ENCODE results near the gene FAT1. TPM values are rescaled to one million over a fixed set of nuclear protein-coding genes. Genes with fewer than 3 reads are reported as not detected.

FAT1 gene
- total RNA-seq, 2 experiments from 2014 or later: 0.05 TPM; not detected in 1

DNA sequence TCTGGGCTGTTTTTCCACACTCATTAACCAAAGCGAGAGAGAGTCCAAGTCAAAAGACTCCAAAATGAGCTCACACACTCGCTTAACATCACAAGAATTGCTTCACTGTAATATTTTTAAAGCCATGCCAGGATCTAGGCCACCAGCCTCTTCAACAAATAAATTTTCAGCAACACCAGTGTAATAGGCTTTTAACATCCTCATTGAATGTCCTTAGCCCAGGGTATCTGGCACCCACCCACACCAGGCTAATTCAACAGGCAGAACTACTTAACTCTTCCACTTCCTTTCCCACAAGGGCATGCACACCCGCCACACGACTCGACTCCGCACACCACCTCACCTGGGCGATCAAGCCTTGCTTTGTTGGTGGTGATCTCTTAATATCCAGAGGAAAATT, 34.2 kb downstream of the FAT1 start:
- ATAC-seq (no peak), DNase-seq (no peak)
- Mint-ChIP-seq H3K4me1 (no peaks in the 10 kb centered on the region), H3K4me3 (no peak overlapping the region), H3K9me3 (ENCODE audit: low read depth) (peaks cover 9% of the 10 kb centered on the region), H3K27ac (no peak overlapping the region), H3K36me3 (no peaks in the 10 kb centered on the region), H3K27me3 (no peaks in the 10 kb centered on the region)
- CTCF ChIA-PET: no interaction called here

DNA sequence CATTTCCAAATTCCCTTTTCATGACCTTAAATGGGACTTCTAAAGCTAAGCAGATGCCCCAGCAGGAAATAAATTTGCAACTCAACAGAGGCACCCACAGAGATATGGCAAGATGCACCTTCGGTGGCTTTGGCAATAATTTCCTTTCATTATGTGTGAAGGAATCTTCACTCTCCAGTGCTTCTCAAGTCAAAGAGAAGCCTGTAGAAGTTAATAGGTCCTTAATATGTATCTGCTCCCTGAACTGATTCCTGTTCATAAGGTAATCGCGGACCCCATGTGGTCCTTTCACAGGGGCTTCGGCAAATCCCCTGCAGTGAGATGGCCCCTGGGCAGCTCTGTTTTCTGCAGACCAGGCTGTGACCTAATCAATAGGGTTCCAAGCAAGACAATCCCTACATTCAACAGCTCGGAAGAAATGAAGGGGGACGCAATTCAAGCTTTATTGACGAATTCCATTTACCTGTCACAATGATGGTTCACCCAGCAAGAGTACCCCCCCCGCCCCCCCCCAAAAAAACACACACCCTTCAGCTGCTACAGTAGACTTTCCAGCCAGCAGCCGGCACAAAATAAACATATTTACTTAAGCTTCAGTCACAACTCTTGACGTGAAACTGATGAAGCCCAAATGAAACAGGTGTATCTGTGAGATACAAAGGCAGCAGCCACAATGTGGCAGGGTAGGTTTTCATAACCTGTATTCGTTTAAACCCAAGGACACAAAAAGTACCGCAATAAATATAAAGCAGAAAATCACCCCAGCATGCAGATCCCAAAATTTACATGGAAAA, 35.3 kb downstream of the FAT1 start:
- Mint-ChIP-seq H3K4me1 (no peaks in the 10 kb centered on the region), H3K9me3 (ENCODE audit: low read depth) (peaks cover 7% of the 10 kb centered on the region)
- no peak for ATAC-seq

DNA sequence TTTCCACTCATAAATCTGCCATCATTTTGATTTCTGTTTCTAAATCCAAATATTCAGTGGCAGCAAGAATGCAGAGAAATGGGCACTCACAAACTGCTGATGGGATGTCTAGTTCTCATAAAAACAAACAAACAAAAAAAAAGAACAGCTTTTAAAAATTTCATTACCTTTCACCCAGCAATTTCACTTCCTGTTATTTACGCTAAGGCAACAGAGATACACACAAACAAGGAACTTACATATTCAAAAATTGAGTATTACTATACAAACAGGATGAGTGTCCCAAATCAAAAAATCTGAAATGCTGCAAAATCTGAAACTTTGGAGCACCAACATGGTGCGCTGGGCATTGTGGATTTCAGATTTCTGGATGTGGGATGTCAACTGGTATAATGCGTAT, 36.4 kb downstream of the FAT1 start:
- CTCF ChIA-PET: no interaction called here
- ATAC-seq: no peak
- Mint-ChIP-seq H3K27me3 (no peaks in the 10 kb centered on the region), H3K36me3 (no peaks in the 10 kb centered on the region), H3K27ac (no peak overlapping the region), H3K9me3 (ENCODE audit: low read depth) (peaks cover 7% of the 10 kb centered on the region), H3K4me3 (no peak overlapping the region), H3K4me1 (no peaks in the 10 kb centered on the region)
- DNase-seq: no peak

More for the DNA sequence above, 35.3 kb downstream of the FAT1 start:
- no peaks in the 10 kb centered on the region for H3K27me3 Mint-ChIP-seq
- CTCF ChIA-PET: no interaction called here
- no peak for DNase-seq
- H3K27ac Mint-ChIP-seq: no peak overlapping the region
- H3K36me3 Mint-ChIP-seq: no peaks in the 10 kb centered on the region
- H3K4me3 Mint-ChIP-seq: no peak overlapping the region

DNA sequence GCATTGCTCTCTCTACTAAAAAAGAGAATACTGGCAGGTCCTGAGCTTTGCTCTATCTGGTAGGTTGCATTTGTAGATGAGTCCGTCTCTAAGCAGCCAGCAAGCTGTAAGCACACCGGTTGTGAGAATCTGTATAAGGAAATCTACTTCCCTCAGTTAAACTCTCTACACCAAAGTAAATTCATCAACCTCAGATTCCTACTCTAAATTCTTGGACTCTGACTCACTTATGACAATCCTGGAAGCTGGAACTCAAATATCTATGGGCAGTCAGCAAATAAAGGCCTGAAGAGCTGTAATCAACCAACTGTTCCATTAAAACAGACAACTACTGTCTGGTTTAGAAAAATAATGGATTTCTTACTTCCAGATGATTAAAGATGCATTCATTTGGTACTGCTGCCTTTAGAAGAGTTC, 37.9 kb downstream of the FAT1 start:
- Mint-ChIP-seq H3K27me3 (no peaks in the 10 kb centered on the region), H3K4me3 (no peak overlapping the region), H3K9me3 (ENCODE audit: low read depth) (peaks cover 9% of the 10 kb centered on the region), H3K4me1 (no peaks in the 10 kb centered on the region), H3K27ac (no peak overlapping the region), H3K36me3 (no peaks in the 10 kb centered on the region)
- ATAC-seq (no peak), DNase-seq (no peak)
- CTCF ChIA-PET: no interaction called here

- Mint-ChIP-seq H3K4me1 (no peaks in the 10 kb centered on the region), H3K4me3 (no peak overlapping the region), H3K36me3 (no peaks in the 10 kb centered on the region), H3K27ac (no peak overlapping the region), H3K9me3 (ENCODE audit: low read depth) (peaks cover 9% of the 10 kb centered on the region), H3K27me3 (no peaks in the 10 kb centered on the region)
- no peak for DNase-seq
- ATAC-seq: no peak
- CTCF ChIA-PET: no interaction called here
Observed at GRCh38 chr4:186684889-186685309, 38.8 kb downstream of the FAT1 start.

GRCh38 chr4:186684220-186684619, 39.4 kb downstream of the FAT1 start:
- Mint-ChIP-seq H3K4me1 (no peaks in the 10 kb centered on the region), H3K27ac (no peak overlapping the region), H3K9me3 (ENCODE audit: low read depth) (peaks cover 9% of the 10 kb centered on the region), H3K4me3 (no peak overlapping the region), H3K36me3 (no peaks in the 10 kb centered on the region), H3K27me3 (no peaks in the 10 kb centered on the region)
- no peak for ATAC-seq
- CTCF ChIA-PET: no interaction called here
- DNase-seq: no peak

- DNase-seq (no peak), ATAC-seq (no peak)
- CTCF ChIA-PET: no interaction called here
- no peaks in the 10 kb centered on the region for H3K27me3 Mint-ChIP-seq
- peaks cover 6% of the 10 kb centered on the region for H3K9me3 Mint-ChIP-seq (ENCODE audit: low read depth)
- H3K36me3 Mint-ChIP-seq: no peaks in the 10 kb centered on the region
- no peaks in the 10 kb centered on the region for H3K4me1 Mint-ChIP-seq
- no peak overlapping the region for H3K4me3 Mint-ChIP-seq
- H3K27ac Mint-ChIP-seq: no peak overlapping the region
Observed at GRCh38 chr4:186680641-186681040, 43.0 kb downstream of the FAT1 start.

- ATAC-seq: no peak
- CTCF ChIA-PET: no interaction called here
- Mint-ChIP-seq H3K4me3 (no peak overlapping the region), H3K4me1 (no peaks in the 10 kb centered on the region), H3K36me3 (no peaks in the 10 kb centered on the region), H3K27ac (no peak overlapping the region), H3K9me3 (ENCODE audit: low read depth) (peaks cover 2% of the 10 kb centered on the region), H3K27me3 (no peaks in the 10 kb centered on the region)
- DNase-seq: no peak
Observed at GRCh38 chr4:186676531-186677161, 47.0 kb downstream of the FAT1 start.

DNA sequence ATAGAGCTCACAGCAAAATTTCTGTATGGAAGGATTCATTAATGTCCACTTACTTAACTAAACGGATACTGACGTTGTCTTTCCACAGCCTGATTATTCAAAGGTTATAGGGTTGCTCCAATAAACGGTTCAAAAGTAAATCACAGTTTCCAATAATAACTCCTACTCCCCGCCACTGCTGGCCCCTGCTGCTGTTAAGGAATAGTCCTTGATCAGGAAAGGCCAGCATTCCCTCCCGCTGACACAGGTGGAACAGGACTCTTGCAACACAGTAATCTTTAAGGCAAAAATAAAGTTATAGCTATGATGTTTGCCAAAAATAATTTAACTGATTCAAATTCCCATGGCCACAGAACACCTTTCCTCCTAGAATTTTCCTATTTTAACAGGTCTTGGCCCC, 53.9 kb downstream of the FAT1 start:
- no peaks in the 10 kb centered on the region for H3K9me3 Mint-ChIP-seq (ENCODE audit: low read depth)
- H3K4me3 Mint-ChIP-seq: no peak overlapping the region
- no peak overlapping the region for H3K27ac Mint-ChIP-seq
- ATAC-seq: no peak
- no peaks in the 10 kb centered on the region for H3K27me3 Mint-ChIP-seq
- no peaks in the 10 kb centered on the region for H3K4me1 Mint-ChIP-seq
- H3K36me3 Mint-ChIP-seq: no peaks in the 10 kb centered on the region
- DNase-seq: no peak
- CTCF ChIA-PET: no interaction called here

GRCh38 chr4:186669159-186669731, 54.4 kb downstream of the FAT1 start:
- DNase-seq (no peak), ATAC-seq (no peak)
- H3K27me3 Mint-ChIP-seq: no peaks in the 10 kb centered on the region
- no peak overlapping the region for H3K4me3 Mint-ChIP-seq
- CTCF ChIA-PET: no interaction called here
- H3K27ac Mint-ChIP-seq: no peak overlapping the region
- no peaks in the 10 kb centered on the region for H3K4me1 Mint-ChIP-seq
- no peaks in the 10 kb centered on the region for H3K36me3 Mint-ChIP-seq
- no peaks in the 10 kb centered on the region for H3K9me3 Mint-ChIP-seq (ENCODE audit: low read depth)

GRCh38 chr4:186666750-186667149, 56.9 kb downstream of the FAT1 start:
- no peak for DNase-seq
- CTCF ChIA-PET: no interaction called here
- ATAC-seq: no peak
- H3K4me3 Mint-ChIP-seq: no peak overlapping the region
- no peak overlapping the region for H3K27ac Mint-ChIP-seq
- H3K9me3 Mint-ChIP-seq (ENCODE audit: low read depth): no peaks in the 10 kb centered on the region
- no peaks in the 10 kb centered on the region for H3K36me3 Mint-ChIP-seq
- no peaks in the 10 kb centered on the region for H3K27me3 Mint-ChIP-seq
- H3K4me1 Mint-ChIP-seq: no peaks in the 10 kb centered on the region

DNA sequence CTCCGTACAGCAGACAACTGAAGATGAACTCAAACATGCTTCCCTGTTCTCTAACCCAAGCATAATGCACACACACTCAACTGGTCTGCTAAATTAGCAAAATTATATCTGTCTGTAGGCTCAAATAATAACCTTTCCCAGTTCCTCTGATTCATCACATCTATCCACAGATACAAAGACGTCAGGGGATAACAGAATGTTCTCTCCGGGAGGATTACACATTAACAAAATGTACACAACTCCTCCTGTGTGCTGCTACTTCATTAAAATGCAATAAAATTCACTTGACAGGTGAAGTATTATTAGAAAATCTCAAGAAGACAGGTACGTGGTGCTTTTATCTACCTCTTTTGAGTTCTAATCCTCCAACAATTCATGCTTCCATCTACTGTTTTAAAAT, 57.4 kb downstream of the FAT1 start:
- no peak overlapping the region for H3K4me3 Mint-ChIP-seq
- no peak overlapping the region for H3K27ac Mint-ChIP-seq
- DNase-seq (no peak), ATAC-seq (no peak)
- no peaks in the 10 kb centered on the region for H3K9me3 Mint-ChIP-seq (ENCODE audit: low read depth)
- CTCF ChIA-PET: no interaction called here
- H3K4me1 Mint-ChIP-seq: no peaks in the 10 kb centered on the region
- no peaks in the 10 kb centered on the region for H3K27me3 Mint-ChIP-seq
- no peaks in the 10 kb centered on the region for H3K36me3 Mint-ChIP-seq

DNA sequence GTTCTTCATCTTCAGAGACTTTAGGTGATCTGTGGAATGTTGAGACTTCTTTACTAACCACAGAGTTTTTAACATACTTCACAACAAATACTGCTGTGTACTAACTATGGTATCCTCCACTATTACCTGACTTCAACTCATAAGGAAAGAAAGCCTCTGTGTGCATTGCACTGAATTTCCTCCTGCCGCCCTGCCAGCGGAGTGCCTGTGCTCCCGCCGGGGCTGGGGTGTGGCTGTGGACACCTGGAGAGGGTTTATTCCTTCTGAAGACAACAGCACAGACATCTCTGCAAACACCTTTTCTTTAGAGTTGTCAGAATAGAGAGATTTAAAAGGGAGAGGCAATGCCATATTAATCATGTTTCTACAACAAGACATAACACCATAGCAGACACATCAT, 63.3 kb downstream of the FAT1 start:
- CTCF ChIA-PET: no interaction called here
- Mint-ChIP-seq H3K9me3 (ENCODE audit: low read depth) (no peaks in the 10 kb centered on the region), H3K4me1 (no peaks in the 10 kb centered on the region), H3K27me3 (no peaks in the 10 kb centered on the region), H3K4me3 (no peak overlapping the region), H3K36me3 (no peaks in the 10 kb centered on the region), H3K27ac (no peak overlapping the region)
- no peak for DNase-seq
- no peak for ATAC-seq

DNA sequence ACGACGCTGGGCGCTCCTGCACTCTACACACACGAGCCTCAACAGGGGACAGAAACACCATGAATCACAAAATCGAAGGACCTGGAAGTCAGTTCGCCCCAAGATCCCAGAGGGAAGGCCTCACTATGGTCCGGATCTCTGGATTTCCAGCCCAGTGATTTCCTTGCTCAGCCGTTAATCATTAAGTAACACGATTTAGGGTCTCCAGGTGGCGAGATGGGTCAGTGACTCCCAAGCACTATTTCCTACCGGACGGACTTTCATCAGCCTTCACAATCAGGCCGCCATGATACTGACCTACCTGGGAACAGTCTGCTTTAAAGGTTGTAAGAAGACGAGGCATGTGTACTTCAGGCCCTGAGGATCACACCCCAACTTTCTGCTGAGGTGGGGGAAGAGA, 63.7 kb downstream of the FAT1 start:
- H3K9me3 Mint-ChIP-seq (ENCODE audit: low read depth): no peaks in the 10 kb centered on the region
- H3K4me1 Mint-ChIP-seq: no peaks in the 10 kb centered on the region
- no peaks in the 10 kb centered on the region for H3K36me3 Mint-ChIP-seq
- no peaks in the 10 kb centered on the region for H3K27me3 Mint-ChIP-seq
- CTCF ChIA-PET: no interaction called here
- no peak for ATAC-seq
- DNase-seq: no peak
- H3K27ac Mint-ChIP-seq: no peak overlapping the region
- H3K4me3 Mint-ChIP-seq: no peak overlapping the region

Measured in activated CD8-positive, alpha-beta memory T cell treated with anti-CD3 and anti-CD28 coated beads, Interleukin-2, amount 10 ng/mL, durations not matched to agents 7 days and 5 days (primary cell).